ENCODE measurements around the gene DTNB. TPM values are rescaled to one million over a fixed set of nuclear protein-coding genes. Genes with fewer than 3 reads are reported as not detected.

DTNB gene
- total and polyA plus RNA-seq, 10 of the 15 experiments (the other 5 are each of a cell fraction or from before 2014, with no cell fraction given), result 4.5 to 30.6 (median 11.9) TPM

DNA sequence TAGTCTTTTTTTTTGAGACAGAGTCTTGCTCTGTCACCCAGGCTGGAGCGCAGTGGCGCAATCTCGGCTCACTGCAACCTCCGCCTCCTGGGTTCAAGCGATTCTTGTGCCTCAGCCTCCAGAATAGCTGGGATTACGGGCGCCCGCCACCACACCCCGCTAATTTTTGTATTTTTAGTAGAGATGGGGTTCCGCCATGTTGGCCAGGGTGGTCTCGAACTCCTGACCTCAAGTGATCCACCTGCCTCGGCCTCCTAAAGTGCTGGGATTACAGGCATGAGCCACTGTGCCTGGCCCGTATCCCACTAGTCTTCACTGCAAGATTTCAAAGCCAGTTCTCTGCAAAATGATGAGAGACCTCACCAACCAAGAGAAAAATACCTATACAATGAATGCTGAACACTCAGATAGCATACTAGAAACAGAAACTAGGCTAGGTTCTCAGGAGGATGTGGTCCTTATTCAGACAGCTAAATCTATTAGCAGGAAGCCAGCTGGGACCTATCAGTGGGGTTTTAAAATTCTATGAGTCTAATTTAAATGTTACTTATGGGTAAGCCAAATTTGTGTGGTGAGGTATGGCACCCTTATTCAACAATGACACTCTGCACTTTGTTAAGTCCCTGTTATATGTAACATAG is 270.1 kb downstream of the DTNB start (continued):
- TF ChIP-seq, protein P1, sequence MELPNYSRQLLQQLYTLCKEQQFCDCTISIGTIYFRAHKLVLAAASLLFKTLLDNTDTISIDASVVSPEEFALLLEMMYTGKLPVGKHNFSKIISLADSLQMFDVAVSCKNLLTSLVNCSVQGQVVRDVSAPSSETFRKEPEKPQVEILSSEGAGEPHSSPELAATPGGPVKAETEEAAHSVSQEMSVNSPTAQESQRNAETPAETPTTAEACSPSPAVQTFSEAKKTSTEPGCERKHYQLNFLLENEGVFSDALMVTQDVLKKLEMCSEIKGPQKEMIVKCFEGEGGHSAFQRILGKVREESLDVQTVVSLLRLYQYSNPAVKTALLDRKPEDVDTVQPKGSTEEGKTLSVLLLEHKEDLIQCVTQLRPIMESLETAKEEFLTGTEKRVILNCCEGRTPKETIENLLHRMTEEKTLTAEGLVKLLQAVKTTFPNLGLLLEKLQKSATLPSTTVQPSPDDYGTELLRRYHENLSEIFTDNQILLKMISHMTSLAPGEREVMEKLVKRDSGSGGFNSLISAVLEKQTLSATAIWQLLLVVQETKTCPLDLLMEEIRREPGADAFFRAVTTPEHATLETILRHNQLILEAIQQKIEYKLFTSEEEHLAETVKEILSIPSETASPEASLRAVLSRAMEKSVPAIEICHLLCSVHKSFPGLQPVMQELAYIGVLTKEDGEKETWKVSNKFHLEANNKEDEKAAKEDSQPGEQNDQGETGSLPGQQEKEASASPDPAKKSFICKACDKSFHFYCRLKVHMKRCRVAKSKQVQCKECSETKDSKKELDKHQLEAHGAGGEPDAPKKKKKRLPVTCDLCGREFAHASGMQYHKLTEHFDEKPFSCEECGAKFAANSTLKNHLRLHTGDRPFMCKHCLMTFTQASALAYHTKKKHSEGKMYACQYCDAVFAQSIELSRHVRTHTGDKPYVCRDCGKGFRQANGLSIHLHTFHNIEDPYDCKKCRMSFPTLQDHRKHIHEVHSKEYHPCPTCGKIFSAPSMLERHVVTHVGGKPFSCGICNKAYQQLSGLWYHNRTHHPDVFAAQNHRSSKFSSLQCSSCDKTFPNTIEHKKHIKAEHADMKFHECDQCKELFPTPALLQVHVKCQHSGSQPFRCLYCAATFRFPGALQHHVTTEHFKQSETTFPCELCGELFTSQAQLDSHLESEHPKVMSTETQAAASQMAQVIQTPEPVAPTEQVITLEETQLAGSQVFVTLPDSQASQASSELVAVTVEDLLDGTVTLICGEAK (IDR thresholded peaks at IDR 0.05; ENCODE audit: borderline replicate concordance), result 0 out of 2 replicates have a peak, but pooled peaks have one; percentile 15
- TF ChIP-seq, protein P2, sequence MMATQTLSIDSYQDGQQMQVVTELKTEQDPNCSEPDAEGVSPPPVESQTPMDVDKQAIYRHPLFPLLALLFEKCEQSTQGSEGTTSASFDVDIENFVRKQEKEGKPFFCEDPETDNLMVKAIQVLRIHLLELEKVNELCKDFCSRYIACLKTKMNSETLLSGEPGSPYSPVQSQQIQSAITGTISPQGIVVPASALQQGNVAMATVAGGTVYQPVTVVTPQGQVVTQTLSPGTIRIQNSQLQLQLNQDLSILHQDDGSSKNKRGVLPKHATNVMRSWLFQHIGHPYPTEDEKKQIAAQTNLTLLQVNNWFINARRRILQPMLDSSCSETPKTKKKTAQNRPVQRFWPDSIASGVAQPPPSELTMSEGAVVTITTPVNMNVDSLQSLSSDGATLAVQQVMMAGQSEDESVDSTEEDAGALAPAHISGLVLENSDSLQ (IDR thresholded peaks at IDR 0.05), result peak; percentile 43; the same call in 1 of the 2 replicates
- TF ChIP-seq DPF2 (IDR thresholded peaks at IDR 0.05) (peak; percentile 25; the same call in 1 of the 2 replicates), CBFB (IDR thresholded peaks at IDR 0.05; ENCODE audit: low read depth) (peak; percentile 60; the same call in 1 of the 2 replicates), CEBPB (IDR thresholded peaks at IDR 0.05; ENCODE audit: borderline replicate concordance in 1 of 2, low read depth in 2 of 2, low read length in 2 of 2) (peak in 1 of 2 experiments; percentile 66; a peak in 1 of 4 replicates), RUNX3 (IDR thresholded peaks at IDR 0.05; ENCODE audit: low read length) (peak; percentile 84), CBX5 (IDR thresholded peaks at IDR 0.05; ENCODE audit: low read depth) (peak; percentile 43; the same call in 1 of the 2 replicates), HDGF (IDR thresholded peaks at IDR 0.05) (peak; percentile 31; the same call in 1 of the 2 replicates), FOXM1 (IDR thresholded peaks at IDR 0.05; ENCODE audit: low read depth, low read length) (peak; percentile 67; the same call in 1 of the 2 replicates), NFYB (IDR thresholded peaks at IDR 0.05; ENCODE audit: insufficient read depth, low read depth, low read length) (0 out of 2 replicates have a peak, but pooled peaks have one; percentile 29), IKZF2 (IDR thresholded peaks at IDR 0.05) (peak in 1 of 2 experiments; percentile 22; a peak in 1 of 4 replicates), YY1 (IDR thresholded peaks at IDR 0.05; ENCODE audit: low read depth, low read length) (0 out of 2 replicates have a peak, but pooled peaks have one; percentile 8), EED (IDR thresholded peaks at IDR 0.05; ENCODE audit: low read depth) (peak; percentile 28; the same call in 1 of the 2 replicates), POU2F2 (IDR thresholded peaks at IDR 0.05; ENCODE audit: borderline replicate concordance, low read depth, low read length) (0 out of 3 replicates have a peak, but pooled peaks have one; percentile 4), CREB1 (IDR thresholded peaks at IDR 0.05; ENCODE audit: low read depth) (peak; percentile 37; the same call in 1 of the 2 replicates), SMARCA5 (IDR thresholded peaks at IDR 0.05) (peak; percentile 16; the same call in 1 of the 2 replicates)
- TF ChIP-seq, protein P3, sequence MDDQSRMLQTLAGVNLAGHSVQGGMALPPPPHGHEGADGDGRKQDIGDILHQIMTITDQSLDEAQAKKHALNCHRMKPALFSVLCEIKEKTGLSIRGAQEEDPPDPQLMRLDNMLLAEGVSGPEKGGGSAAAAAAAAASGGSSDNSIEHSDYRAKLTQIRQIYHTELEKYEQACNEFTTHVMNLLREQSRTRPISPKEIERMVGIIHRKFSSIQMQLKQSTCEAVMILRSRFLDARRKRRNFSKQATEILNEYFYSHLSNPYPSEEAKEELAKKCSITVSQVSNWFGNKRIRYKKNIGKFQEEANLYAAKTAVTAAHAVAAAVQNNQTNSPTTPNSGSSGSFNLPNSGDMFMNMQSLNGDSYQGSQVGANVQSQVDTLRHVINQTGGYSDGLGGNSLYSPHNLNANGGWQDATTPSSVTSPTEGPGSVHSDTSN (IDR thresholded peaks at IDR 0.05; ENCODE audit: insufficient replicate concordance, low read depth, low read length), result peak; percentile 77
- TF ChIP-seq, protein P4, sequence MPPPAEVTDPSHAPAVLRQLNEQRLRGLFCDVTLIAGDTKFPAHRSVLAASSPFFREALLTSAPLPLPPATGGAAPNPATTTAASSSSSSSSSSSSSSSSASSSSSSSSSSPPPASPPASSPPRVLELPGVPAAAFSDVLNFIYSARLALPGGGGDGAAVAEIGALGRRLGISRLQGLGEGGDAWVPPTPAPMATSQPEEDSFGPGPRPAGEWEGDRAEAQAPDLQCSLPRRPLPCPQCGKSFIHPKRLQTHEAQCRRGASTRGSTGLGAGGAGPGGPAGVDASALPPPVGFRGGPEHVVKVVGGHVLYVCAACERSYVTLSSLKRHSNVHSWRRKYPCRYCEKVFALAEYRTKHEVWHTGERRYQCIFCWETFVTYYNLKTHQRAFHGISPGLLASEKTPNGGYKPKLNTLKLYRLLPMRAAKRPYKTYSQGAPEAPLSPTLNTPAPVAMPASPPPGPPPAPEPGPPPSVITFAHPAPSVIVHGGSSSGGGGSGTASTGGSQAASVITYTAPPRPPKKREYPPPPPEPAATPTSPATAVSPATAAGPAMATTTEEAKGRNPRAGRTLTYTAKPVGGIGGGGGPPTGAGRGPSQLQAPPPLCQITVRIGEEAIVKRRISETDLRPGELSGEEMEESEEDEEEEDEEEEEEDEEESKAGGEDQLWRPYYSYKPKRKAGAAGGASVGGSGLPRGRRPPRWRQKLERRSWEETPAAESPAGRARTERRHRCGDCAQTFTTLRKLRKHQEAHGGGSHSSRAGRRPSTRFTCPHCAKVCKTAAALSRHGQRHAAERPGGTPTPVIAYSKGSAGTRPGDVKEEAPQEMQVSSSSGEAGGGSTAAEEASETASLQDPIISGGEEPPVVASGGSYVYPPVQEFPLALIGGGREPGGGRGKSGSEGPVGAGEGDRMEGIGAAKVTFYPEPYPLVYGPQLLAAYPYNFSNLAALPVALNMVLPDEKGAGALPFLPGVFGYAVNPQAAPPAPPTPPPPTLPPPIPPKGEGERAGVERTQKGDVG (CRISPR knock-in tag; IDR thresholded peaks at IDR 0.05), result 0 out of 2 replicates have a peak, but pooled peaks have one; percentile 24

Measured in GM12878 (cell line).